ENCODE data around the gene ZNF106.

- TF ChIP-seq POLR2AphosphoS5 (IDR thresholded peaks at IDR 0.05; ENCODE audit: low read depth, low read length), result no peak
- TF ChIP-seq SIN3A (IDR thresholded peaks at IDR 0.05; ENCODE audit: borderline replicate concordance, insufficient read depth, low read length), result no peak
Measured at GRCh38 chr15:42392309-42393024, 98.5 kb downstream of the ZNF106 start.
